HCT116 (cell line): Measurements from ENCODE around the gene SLC22A8. TPM values are rescaled to one million over a fixed set of nuclear protein-coding genes. Genes with fewer than 3 reads are reported as not detected.

Experiments used
- ATAC-seq: fragments of 200-7000 bp; cut with Tn5 transposase; 2 replicates; pipeline ENCODE4 v1.9.1; 2020; ENCODE audit warnings: mild to moderate bottlenecking, moderate library complexity
- BruUV-seq: library from RNA; stranded (reverse); fragments of 400-500 nt; replicated peaks from 2 replicates; lab custom pipeline; 2021; lab: Mats Ljungman, UMichigan
- CTCF ChIA-PET: fragments of 300-600 bp; sonication (Branson Sonifier 250); formaldehyde crosslinking; loops from one replicate; lab custom pipeline; 2021; ENCODE audit warnings: antibody characterized with exemption; lab: Charles Lee
- POLR2A ChIA-PET: fragments of 300-600, 350-600 bp; sonication (Branson Sonifier 250); formaldehyde crosslinking; loops from one replicate; lab custom pipeline; 2021; ENCODE audit warnings: antibody characterized with exemption; lab: Charles Lee
- RAD21 ChIA-PET, 2 experiments: fragments of 300-600 bp; sonication (Branson Sonifier 250); formaldehyde crosslinking; loops; one replicate each; lab custom pipeline; 2023; ENCODE audit warnings: low total read pairs in 2 of 2; ENCODE audit not compliant: uncharacterized antibody in 2 of 2, unreplicated experiment in 2 of 2, low non-redundant PET in 1 of 2; lab: Charles Lee
- DNase-seq: peaks from one replicate; pipeline ENCODE4 v3.0.0-alpha.2; 2010; ENCODE audit warnings: low read depth, low spot score
- H2AFZ ChIP-seq: fragments of 200-600 bp; shearing (Covaris generic), sonication (generic); 2 replicates; pipeline ENCODE4 v1.6.1; 2017; ENCODE audit warnings: low read depth, mixed run types, mixed read lengths, antibody characterized with exemption, low read length; ENCODE audit not compliant: poor library complexity, severe bottlenecking
- H3K27ac ChIP-seq: 2 replicates; pipeline ENCODE4 v1.5.1; 2012; ENCODE audit warnings: low read depth, low read length
- H3K27me3 ChIP-seq: fragments of 200-600 bp; sonication (generic); 2 replicates; pipeline ENCODE4 v1.6.1; 2016; ENCODE audit warnings: mixed run types, low read length, mixed read lengths; ENCODE audit not compliant: insufficient read depth
- H3K36me3 ChIP-seq, 2 experiments: fragments of 200-500 bp in 1 of 2; fragments of 200-600 bp in 1 of 2; sonication (Bioruptor generic) in 1 of 2; sonication (generic) in 1 of 2; 2 replicates each; pipeline versions ENCODE4 v1.5.1 to v1.6.1; 2014 to 2016; ENCODE audit warnings: low read length in 2 of 2, inconsistent platforms in 1 of 2, mixed read lengths in 1 of 2, mixed run types in 1 of 2; ENCODE audit not compliant: insufficient read depth in 2 of 2, control insufficient read depth in 1 of 2
- H3K4me1 ChIP-seq, 2 experiments: fragments of 200-600 bp in 1 of 2; sonication (generic) in 1 of 2; 2 replicates each; pipeline versions ENCODE4 v1.5.1 to v1.6.1; 2012 to 2017; ENCODE audit warnings: low read length in 2 of 2, inconsistent platforms in 1 of 2, mild to moderate bottlenecking in 1 of 2, mixed read lengths in 1 of 2, mixed run types in 1 of 2, moderate library complexity in 1 of 2; ENCODE audit not compliant: insufficient read depth in 2 of 2, control insufficient read depth in 1 of 2
- H3K4me2 ChIP-seq: fragments of 200-600 bp; sonication (generic); 2 replicates; pipeline ENCODE4 v1.6.1; 2017; ENCODE audit warnings: mixed run types, low read length, mixed read lengths
- H3K4me3 ChIP-seq, 2 experiments: fragments of 200-600 bp in 1 of 2; sonication (generic) in 1 of 2; replicated peaks in 1 of 2; 2 replicates each; pipeline ENCODE4 v1.5.1; 2011 to 2016; ENCODE audit warnings: low read length in 2 of 2, control low read depth in 1 of 2, low read depth in 1 of 2, mild to moderate bottlenecking in 1 of 2, mixed read lengths in 1 of 2, mixed run types in 1 of 2
- H3K79me2 ChIP-seq: fragments of 200-600 bp; sonication (generic); 2 replicates; pipeline ENCODE4 v1.6.1; 2017; ENCODE audit warnings: mild to moderate bottlenecking, mixed run types, low read length, moderate library complexity, mixed read lengths; ENCODE audit not compliant: insufficient read depth
- H3K9ac ChIP-seq: fragments of 200-600 bp; sonication (generic); 2 replicates; pipeline ENCODE4 v1.6.1; 2016; ENCODE audit warnings: low read length, mixed read lengths
- H3K9me2 ChIP-seq: fragments of 200-600 bp; sonication (generic), shearing (Covaris generic); 2 replicates; pipeline ENCODE4 v1.6.1; 2017; ENCODE audit warnings: mixed run types, mild to moderate bottlenecking, moderate library complexity; ENCODE audit not compliant: insufficient read depth
- H3K9me3 ChIP-seq, 2 experiments: fragments of 200-500 bp in 1 of 2; fragments of 200-600 bp in 1 of 2; sonication (Bioruptor generic) in 1 of 2; sonication (generic) in 1 of 2; 2 replicates each; pipeline ENCODE4 v1.6.1; 2014 to 2017; ENCODE audit warnings: low read length in 2 of 2, mixed read lengths in 2 of 2, inconsistent platforms in 1 of 2, low read depth in 1 of 2, mild to moderate bottlenecking in 1 of 2, mixed run types in 1 of 2, moderate library complexity in 1 of 2; ENCODE audit not compliant: control insufficient read depth in 1 of 2, insufficient read depth in 1 of 2
- H4K20me1 ChIP-seq: fragments of 200-600 bp; sonication (generic), shearing (Covaris generic); 2 replicates; pipeline ENCODE4 v1.6.1; 2017; ENCODE audit warnings: mixed run types, mild to moderate bottlenecking, moderate library complexity; ENCODE audit not compliant: insufficient read depth
- CBX3 ChIP-seq: IDR thresholded peaks from 2 replicates; pipeline ENCODE4 v1.6.1; 2012; ENCODE audit warnings: low read depth
- CEBPB ChIP-seq: IDR thresholded peaks from 2 replicates; pipeline ENCODE4 v1.6.1; 2012; ENCODE audit warnings: low read depth
- EGR1 ChIP-seq: IDR thresholded peaks from 2 replicates; pipeline ENCODE4 v1.6.1; 2012; ENCODE audit warnings: low read depth
- ELF1 ChIP-seq: IDR thresholded peaks from 2 replicates; pipeline ENCODE4 v1.6.1; 2012; ENCODE audit warnings: low read depth, borderline replicate concordance
- EZH2 ChIP-seq: fragments of 200-600 bp; sonication (generic); IDR thresholded peaks from 2 replicates; pipeline ENCODE4 v1.6.1; 2017; ENCODE audit warnings: antibody characterized with exemption, mixed run types
- FOSL1 ChIP-seq: IDR thresholded peaks from 2 replicates; pipeline ENCODE4 v1.6.1; 2012; ENCODE audit warnings: low read depth
- POLR2A ChIP-seq: IDR thresholded peaks from 2 replicates; pipeline ENCODE4 v1.7.0; 2011; ENCODE audit warnings: borderline replicate concordance; ENCODE audit not compliant: insufficient read depth, insufficient read length; ENCODE audit errors: extremely low read depth
- SP1 ChIP-seq: IDR thresholded peaks from 2 replicates; pipeline ENCODE4 v1.6.1; 2012; ENCODE audit warnings: low read depth
- SRF ChIP-seq: IDR thresholded peaks from 2 replicates; pipeline ENCODE4 v1.6.1; 2012; ENCODE audit warnings: low read depth
- TCF7L2 ChIP-seq: IDR thresholded peaks from 2 replicates; pipeline ENCODE4 v1.7.0; 2011; ENCODE audit warnings: borderline replicate concordance, inconsistent platforms; ENCODE audit not compliant: insufficient read depth, insufficient read length; ENCODE audit errors: extremely low read depth
- YY1 ChIP-seq: IDR thresholded peaks from 2 replicates; pipeline ENCODE4 v1.6.1; 2011; ENCODE audit warnings: low read length, low read depth, moderate library complexity, mild to moderate bottlenecking; ENCODE audit not compliant: insufficient replicate concordance; ENCODE audit errors: extremely low read depth
- ZNF274 ChIP-seq: fragments of 200-500 bp; sonication (Bioruptor generic); IDR thresholded peaks from 2 replicates; pipeline ENCODE4 v1.6.1; 2014; ENCODE audit warnings: mild to moderate bottlenecking, low read depth, low read length, inconsistent platforms
- intact Hi-C: fragments of 100-400 bp; cut with micrococcal nuclease; formaldehyde crosslinking; loops from 2 replicates; pipeline ENCODE4 v1.10.0; 2022
- total RNA-seq: library from RNA; stranded (reverse); gene quantifications from one replicate; pipeline ENCODE4 v1.2.1, GENCODE V29; 2021; ENCODE audit not compliant: unreplicated experiment
- TF ChIP-seq, protein P1 (sequence below), 3 experiments: fragments of 200-600 bp in 1 of 3; sonication (generic) in 1 of 3; IDR thresholded peaks in 2 of 3; conservative IDR thresholded peaks in 1 of 3; 2 replicates each; pipeline ENCODE4 v1.5.1; 2012 to 2017; ENCODE audit warnings: low read depth in 2 of 3, low read length in 2 of 3, antibody characterized with exemption in 1 of 3, borderline replicate concordance in 1 of 3, control low read depth in 1 of 3, mild to moderate bottlenecking in 1 of 3, mixed read lengths in 1 of 3, mixed run types in 1 of 3, moderate library complexity in 1 of 3; ENCODE audit not compliant: insufficient read depth in 1 of 3
- TF ChIP-seq, protein P2 (sequence below): IDR thresholded peaks from 2 replicates; pipeline ENCODE4 v1.6.1; 2012

The SLC22A8 gene
- total RNA-seq, 1 experiment from 2014 or later, result not detected

DNA sequence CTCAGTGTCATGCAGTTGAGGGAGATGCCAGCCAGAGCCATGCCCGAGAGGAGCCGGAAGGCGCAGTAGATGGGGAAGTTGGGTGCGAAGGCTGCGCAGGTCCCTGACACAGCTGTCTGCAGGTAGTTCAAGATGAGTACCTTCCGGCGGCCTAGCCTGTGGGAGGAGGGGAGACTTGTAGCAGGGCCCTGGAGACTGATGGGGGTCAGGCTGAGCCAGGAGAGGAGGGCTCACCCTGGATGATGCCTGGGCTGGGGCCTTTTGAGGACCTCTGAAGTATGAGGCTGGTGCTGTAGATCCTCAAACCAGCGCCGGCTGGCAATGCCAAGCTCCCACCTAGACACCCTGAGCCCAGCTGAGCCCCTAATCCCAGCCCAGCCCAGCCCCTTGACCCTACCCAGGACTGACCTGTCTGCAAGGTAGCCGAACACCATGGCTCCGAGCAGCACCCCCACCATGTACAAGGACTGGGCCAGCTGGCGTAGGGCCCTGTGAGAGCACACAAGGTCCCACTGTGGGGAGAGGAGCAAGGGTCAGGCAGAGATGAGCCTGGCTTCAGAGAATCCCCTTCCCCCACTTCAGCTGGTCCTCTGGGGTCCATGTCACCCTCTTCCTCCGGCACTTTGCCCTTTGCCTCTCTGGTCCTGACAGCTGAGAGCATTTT is 32.0 kb downstream of the SLC22A8 start:
- H3K9me3 ChIP-seq, result no peaks in the 10 kb centered on the region
- no TSS peak for BruUV-seq
- H2AFZ ChIP-seq, result no peak overlapping the region
- no peaks in the 10 kb centered on the region for H3K4me1 ChIP-seq
- no peak overlapping the region for H3K27ac ChIP-seq
- ChIA-PET CTCF (no interaction called here), RAD21 (no interaction called here)
- H3K36me3 ChIP-seq, result no peaks in the 10 kb centered on the region
- intact Hi-C loops, result no loop called here
- no peak for DNase-seq
- H4K20me1 ChIP-seq, result no peaks in the 10 kb centered on the region
- TF ChIP-seq EGR1, result no peak
- no peak for TF ChIP-seq SRF
- no peak for TF ChIP-seq CBX3
- no peak for TF ChIP-seq EZH2
- TF ChIP-seq POLR2A, result no peak
- TF ChIP-seq, protein P1, sequence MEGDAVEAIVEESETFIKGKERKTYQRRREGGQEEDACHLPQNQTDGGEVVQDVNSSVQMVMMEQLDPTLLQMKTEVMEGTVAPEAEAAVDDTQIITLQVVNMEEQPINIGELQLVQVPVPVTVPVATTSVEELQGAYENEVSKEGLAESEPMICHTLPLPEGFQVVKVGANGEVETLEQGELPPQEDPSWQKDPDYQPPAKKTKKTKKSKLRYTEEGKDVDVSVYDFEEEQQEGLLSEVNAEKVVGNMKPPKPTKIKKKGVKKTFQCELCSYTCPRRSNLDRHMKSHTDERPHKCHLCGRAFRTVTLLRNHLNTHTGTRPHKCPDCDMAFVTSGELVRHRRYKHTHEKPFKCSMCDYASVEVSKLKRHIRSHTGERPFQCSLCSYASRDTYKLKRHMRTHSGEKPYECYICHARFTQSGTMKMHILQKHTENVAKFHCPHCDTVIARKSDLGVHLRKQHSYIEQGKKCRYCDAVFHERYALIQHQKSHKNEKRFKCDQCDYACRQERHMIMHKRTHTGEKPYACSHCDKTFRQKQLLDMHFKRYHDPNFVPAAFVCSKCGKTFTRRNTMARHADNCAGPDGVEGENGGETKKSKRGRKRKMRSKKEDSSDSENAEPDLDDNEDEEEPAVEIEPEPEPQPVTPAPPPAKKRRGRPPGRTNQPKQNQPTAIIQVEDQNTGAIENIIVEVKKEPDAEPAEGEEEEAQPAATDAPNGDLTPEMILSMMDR (IDR thresholded peaks at IDR 0.05 in 2 of 3, conservative IDR thresholded peaks at IDR 0.05 in 1 of 3; ENCODE audit: borderline replicate concordance in 1 of 3, insufficient read depth in 1 of 3, low read depth in 2 of 3, low read length in 2 of 3), result no peak
- TF ChIP-seq CEBPB, result no peak
- TF ChIP-seq ELF1, result no peak
- TF ChIP-seq SP1, result no peak
- TF ChIP-seq, protein P2, sequence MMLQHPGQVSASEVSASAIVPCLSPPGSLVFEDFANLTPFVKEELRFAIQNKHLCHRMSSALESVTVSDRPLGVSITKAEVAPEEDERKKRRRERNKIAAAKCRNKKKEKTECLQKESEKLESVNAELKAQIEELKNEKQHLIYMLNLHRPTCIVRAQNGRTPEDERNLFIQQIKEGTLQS, result no peak
- no peak for TF ChIP-seq TCF7L2
- no peak for TF ChIP-seq FOSL1
- no peak for TF ChIP-seq ZNF274
- no peak for TF ChIP-seq YY1
- TF ChIP-seq, all 23 proteins: peak for 0
- peaks cover 9% of the 10 kb centered on the region for H3K27me3 ChIP-seq
- no peak overlapping the region for H3K4me2 ChIP-seq
- no peaks in the 10 kb centered on the region for H3K9me2 ChIP-seq
- H3K4me3 ChIP-seq, result no peak overlapping the region
- POLR2A ChIA-PET, result no interaction called here
- H3K79me2 ChIP-seq, result no peaks in the 10 kb centered on the region
- H3K9ac ChIP-seq, result no peak overlapping the region
- ATAC-seq, result no peak
